ENCODE results near the gene CD300LB.

DNA sequence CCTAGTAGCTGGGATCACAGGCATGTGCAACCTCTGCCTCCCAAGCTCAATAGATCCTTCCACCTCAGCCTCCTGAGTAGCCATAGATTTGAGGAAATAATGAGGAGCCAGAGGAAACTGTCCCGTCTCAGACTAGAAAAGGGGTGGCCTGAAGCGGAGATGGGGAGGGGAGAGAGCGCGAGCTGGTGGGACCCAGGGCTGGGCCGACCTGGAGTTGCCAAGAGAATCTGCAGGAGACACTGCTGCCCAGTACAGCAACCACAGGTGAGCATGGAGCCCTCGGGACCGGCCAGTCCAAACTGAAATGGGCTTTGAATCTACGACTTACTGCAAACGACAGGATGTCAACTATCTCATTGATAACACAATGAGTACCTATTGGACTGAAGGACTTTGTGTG lies 40.6 kb downstream of the CD300LB start:
- TF ChIP-seq CTCF (conservative IDR thresholded peaks at IDR 0.05; ENCODE audit: low read length) = no peak
- TF ChIP-seq EZH2phosphoT487 (IDR thresholded peaks at IDR 0.05; ENCODE audit: borderline replicate concordance) = no peak
